Measurements from ENCODE around the gene ABCC9. TPM values are rescaled to one million over a fixed set of nuclear protein-coding genes. Genes with fewer than 3 reads are reported as not detected.

Gene ABCC9
- total RNA-seq, 3 donors from 2014 or later (not counting 1 experiment from before 2014, with no cell fraction given), result 0.02 to 0.05 TPM; not detected in 1

DNA sequence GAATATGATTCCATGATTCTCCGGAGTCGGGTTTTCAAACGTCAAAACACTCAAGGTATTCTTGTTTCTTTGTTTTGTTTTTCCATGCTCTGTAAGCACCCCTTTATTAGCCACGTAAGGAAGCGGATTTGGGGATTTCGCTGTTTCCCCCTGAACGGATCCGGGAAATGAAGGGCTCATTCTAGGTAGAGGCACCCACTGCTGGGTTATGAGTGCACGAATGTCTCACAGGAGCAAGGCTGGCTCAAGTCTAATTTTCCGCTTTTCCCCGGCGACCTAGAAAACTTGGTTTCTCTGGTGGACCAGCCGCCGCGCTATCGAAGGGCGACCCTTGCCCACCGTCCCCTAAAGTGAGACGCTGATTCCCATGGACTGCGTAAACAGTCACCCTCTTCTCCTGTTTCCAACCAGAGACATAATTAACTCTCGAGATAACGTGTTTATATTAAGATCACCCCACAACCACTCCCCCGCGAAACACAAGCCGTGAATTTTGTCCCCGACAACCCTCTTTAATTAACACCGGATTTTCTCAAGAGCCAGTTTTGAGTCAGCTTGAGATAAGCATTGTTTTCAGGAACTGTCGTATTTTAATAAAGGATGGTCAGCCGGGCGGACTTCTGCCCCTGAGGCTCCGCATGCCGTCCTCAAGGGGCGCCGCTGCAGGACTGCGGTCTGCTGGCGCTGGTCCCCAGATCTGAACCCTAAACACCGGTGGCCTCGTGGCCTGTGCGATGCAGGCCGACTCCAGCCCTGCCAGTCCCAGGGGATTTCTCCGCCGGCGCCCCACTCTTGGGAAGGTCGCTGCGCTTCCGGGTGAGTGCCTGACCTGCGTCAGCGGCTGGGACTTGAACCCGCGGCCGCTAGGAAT lies 515 bp upstream of the ABCC9 start:
- Histone ChIP-seq H3K36me3 (ENCODE audit: control insufficient read depth, insufficient read depth, low read length) (no peaks in the 10 kb centered on the region), H3K4me1 (ENCODE audit: control insufficient read depth, insufficient read depth, low read length) (peaks cover 5% of the 10 kb centered on the region), H3K27ac (ENCODE audit: low read length) (no peak overlapping the region), H3K27me3 (ENCODE audit: control insufficient read depth, insufficient read depth, low read length) (peaks cover 27% of the 10 kb centered on the region), H3K4me3 (ENCODE audit: low read length) (no peak overlapping the region), H3K9me3 (ENCODE audit: control insufficient read depth, insufficient read depth, low read length) (peaks cover 8% of the 10 kb centered on the region)
- TF ChIP-seq, protein P1, sequence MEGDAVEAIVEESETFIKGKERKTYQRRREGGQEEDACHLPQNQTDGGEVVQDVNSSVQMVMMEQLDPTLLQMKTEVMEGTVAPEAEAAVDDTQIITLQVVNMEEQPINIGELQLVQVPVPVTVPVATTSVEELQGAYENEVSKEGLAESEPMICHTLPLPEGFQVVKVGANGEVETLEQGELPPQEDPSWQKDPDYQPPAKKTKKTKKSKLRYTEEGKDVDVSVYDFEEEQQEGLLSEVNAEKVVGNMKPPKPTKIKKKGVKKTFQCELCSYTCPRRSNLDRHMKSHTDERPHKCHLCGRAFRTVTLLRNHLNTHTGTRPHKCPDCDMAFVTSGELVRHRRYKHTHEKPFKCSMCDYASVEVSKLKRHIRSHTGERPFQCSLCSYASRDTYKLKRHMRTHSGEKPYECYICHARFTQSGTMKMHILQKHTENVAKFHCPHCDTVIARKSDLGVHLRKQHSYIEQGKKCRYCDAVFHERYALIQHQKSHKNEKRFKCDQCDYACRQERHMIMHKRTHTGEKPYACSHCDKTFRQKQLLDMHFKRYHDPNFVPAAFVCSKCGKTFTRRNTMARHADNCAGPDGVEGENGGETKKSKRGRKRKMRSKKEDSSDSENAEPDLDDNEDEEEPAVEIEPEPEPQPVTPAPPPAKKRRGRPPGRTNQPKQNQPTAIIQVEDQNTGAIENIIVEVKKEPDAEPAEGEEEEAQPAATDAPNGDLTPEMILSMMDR (IDR thresholded peaks at IDR 0.05), result no peak
- Mint-ChIP-seq H3K27me3 (ENCODE audit: low read depth in 2 of 2) (peaks cover 30 to 47% of the 10 kb centered on the region in 2 donors), H3K36me3 (no peaks in the 10 kb centered on the region), H3K4me1 (no peaks in the 10 kb centered on the region), H3K9me3 (peaks cover 2% of the 10 kb centered on the region in 2 donors), H3K27ac (no peak overlapping the region), H3K4me3 (no peak overlapping the region)
- DNase-seq, result no peak
- no peak for ATAC-seq
- intact Hi-C loops (cut with micrococcal nuclease), result no loop called here
- WGBS (ENCODE audit: insufficient coverage), result 8% methylated on average over 51 of the region's 51 CpGs

- H3K27ac ChIP-seq (ENCODE audit: low read length), result no peak overlapping the region
- DNase-seq, result no peak
- no peak overlapping the region for H3K4me3 ChIP-seq (ENCODE audit: low read length)
These were observed 1.8 kb downstream of the ABCC9 start for GRCh38 chr12:21939435-21939834.

GRCh38 chr12:21938879-21939278 lies 2.3 kb downstream of the ABCC9 start:
- H3K27me3 Mint-ChIP-seq (ENCODE audit: low read depth in 2 of 2), result peaks cover 27 to 44% of the 10 kb centered on the region in 2 donors
- Histone ChIP-seq H3K27ac (ENCODE audit: low read length) (no peak overlapping the region), H3K4me3 (ENCODE audit: low read length) (no peak overlapping the region), H3K4me1 (ENCODE audit: control insufficient read depth, insufficient read depth, low read length) (peaks cover 5% of the 10 kb centered on the region), H3K9me3 (ENCODE audit: control insufficient read depth, insufficient read depth, low read length) (no peaks in the 10 kb centered on the region), H3K36me3 (ENCODE audit: control insufficient read depth, insufficient read depth, low read length) (no peaks in the 10 kb centered on the region), H3K27me3 (ENCODE audit: control insufficient read depth, insufficient read depth, low read length) (peaks cover 25% of the 10 kb centered on the region)
- ATAC-seq, result no peak
- H3K4me1 Mint-ChIP-seq, result no peaks in the 10 kb centered on the region
- H3K36me3 Mint-ChIP-seq, result no peaks in the 10 kb centered on the region
- intact Hi-C loops (cut with micrococcal nuclease), result no loop called here
- no peak for DNase-seq
- no peak overlapping the region for H3K27ac Mint-ChIP-seq
- H3K9me3 Mint-ChIP-seq, result peaks cover 0 to 4% of the 10 kb centered on the region in 2 donors
- WGBS (ENCODE audit: insufficient coverage), result 76% methylated on average over 7 of the region's 7 CpGs
- TF ChIP-seq, protein P1 (IDR thresholded peaks at IDR 0.05), result no peak
- no peak overlapping the region for H3K4me3 Mint-ChIP-seq

More at GRCh38 chr12:21939435-21939834, 1.8 kb downstream of the ABCC9 start:
- no peak for ATAC-seq
- H3K27me3 ChIP-seq (ENCODE audit: control insufficient read depth, insufficient read depth, low read length), result peaks cover 27% of the 10 kb centered on the region
- no peaks in the 10 kb centered on the region for H3K9me3 ChIP-seq (ENCODE audit: control insufficient read depth, insufficient read depth, low read length)
- no peaks in the 10 kb centered on the region for H3K36me3 Mint-ChIP-seq
- TF ChIP-seq, protein P1 (IDR thresholded peaks at IDR 0.05), result no peak
- intact Hi-C loops (cut with micrococcal nuclease), result no loop called here
- no peaks in the 10 kb centered on the region for H3K36me3 ChIP-seq (ENCODE audit: control insufficient read depth, insufficient read depth, low read length)
- 85% methylated on average over 3 of the region's 4 CpGs for WGBS (ENCODE audit: insufficient coverage)
- peaks cover 5% of the 10 kb centered on the region for H3K4me1 ChIP-seq (ENCODE audit: control insufficient read depth, insufficient read depth, low read length)
- H3K27ac Mint-ChIP-seq, result no peak overlapping the region
- no peak overlapping the region for H3K4me3 Mint-ChIP-seq
- H3K9me3 Mint-ChIP-seq, result peaks cover 0 to 4% of the 10 kb centered on the region in 2 donors
- no peaks in the 10 kb centered on the region for H3K4me1 Mint-ChIP-seq
- peaks cover 30 to 47% of the 10 kb centered on the region in 2 donors for H3K27me3 Mint-ChIP-seq (ENCODE audit: low read depth in 2 of 2)

Data from natural killer cell (primary cell).